Endometrium (tissue), 2 donors: ENCODE results near the gene ZNF385B.

Experiments used
- FAIRE-seq: peaks from 2 replicates; lab custom pipeline; 2012; peaks lifted over from hg19 to GRCh38; lab: Jason Lieb, UNC
- donor health status: control.
- donor health status: control.

The ZNF385B gene

DNA sequence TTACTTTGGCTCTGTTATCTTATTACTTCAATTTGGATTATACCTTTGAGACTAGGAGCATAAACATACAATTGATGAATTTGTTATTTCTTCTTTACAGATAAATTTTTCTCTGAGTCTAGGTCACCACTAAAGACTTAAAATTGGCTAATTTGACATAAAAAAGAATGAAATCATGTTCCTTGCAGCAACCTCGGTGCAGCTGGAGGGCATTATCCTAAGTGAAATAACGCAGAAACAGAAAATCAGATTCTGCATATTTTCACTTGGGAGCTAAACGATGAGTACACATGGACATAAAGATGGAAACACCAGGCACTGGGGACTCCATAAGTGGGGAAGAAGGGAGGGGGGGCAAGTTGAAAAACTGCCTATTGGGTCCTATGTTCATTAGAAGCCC lies 424.0 kb downstream of the ZNF385B start:
- no peak for FAIRE-seq

GRCh38 chr2:179435566-179435965 lies 425.8 kb downstream of the ZNF385B start:
- FAIRE-seq: no peak

GRCh38 chr2:179435000-179435399 lies 426.4 kb downstream of the ZNF385B start:
- no peak for FAIRE-seq

DNA sequence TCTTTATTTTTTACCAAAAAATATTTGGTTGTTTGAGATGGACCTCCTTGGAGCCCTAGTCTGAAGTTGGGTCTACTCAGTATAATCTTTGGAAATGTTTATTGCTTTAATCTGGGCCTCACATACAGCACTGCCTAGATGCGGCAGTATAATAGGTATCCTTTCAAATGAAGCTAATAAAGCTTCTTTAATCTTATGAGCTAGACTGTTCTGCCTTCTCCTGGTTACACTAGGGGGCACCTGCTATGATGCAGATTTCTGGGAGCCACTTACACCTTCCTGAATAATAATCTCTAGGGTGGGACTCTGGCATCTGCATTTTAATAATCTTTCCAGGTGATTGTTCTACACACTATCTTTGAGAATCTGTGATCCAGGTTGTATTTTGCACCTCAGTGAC lies 427.1 kb downstream of the ZNF385B start:
- no peak for FAIRE-seq

DNA sequence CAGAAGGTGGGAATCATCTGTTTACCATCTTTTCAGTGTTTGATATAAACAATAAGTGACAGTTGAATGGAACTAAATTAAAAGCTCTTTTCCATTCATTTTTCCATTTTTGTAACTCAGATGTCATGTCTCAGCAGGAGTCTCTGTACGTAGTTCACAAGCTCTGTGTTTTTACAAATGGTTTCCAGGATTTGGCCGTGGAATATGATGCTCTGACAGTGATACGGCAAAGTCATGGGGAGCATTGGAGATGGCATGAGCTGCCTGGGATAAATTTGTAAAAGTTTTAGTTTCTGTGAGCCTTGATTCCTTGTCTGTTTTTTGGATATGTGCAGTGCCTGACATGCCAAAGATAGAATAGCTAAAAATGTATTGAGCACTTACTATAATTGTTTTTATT lies 428.7 kb downstream of the ZNF385B start:
- FAIRE-seq: no peak

- FAIRE-seq: no peak
Observed at GRCh38 chr2:179429597-179429996, 431.8 kb downstream of the ZNF385B start.

GRCh38 chr2:179429060-179429471 lies 432.3 kb downstream of the ZNF385B start:
- no peak for FAIRE-seq

DNA sequence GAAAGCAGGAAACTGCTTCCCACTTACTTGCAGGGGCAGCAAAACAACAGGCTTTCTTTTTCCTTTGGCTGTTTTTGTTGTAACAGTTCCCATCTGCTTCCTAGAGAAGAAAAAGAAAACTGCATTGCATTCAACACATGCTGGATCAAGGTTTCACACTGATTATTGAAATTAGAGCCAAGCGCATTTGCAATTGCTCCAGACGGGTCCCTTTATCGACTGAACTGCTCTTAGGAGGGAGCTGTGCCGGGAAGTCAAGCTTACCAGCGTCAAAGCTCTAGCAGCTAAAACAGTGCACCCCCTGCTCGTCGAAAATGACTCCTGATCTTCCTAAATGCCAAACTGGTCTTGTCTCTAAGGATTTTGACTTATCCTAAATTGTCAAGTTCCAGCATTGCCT lies 432.8 kb downstream of the ZNF385B start:
- FAIRE-seq: no peak

DNA sequence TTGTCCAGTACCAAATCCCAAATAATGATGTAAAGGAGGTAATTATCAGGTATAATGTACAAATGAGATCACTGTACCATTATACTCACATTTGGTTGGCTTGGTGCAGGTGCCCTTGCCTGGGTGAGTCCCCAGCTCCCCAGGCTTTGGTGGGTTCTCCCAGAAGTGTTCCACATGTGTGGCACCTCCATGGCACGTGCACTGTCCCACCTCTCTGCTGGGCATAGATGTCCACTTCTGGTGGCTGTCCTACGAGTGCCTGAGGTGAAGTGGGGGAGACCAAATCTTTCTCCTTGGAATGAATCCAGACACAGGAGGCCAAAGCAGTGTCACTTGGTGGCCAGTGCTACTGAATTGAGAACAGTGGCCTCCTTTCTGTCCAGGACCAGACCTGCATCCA lies 434.3 kb downstream of the ZNF385B start:
- no peak for FAIRE-seq

DNA sequence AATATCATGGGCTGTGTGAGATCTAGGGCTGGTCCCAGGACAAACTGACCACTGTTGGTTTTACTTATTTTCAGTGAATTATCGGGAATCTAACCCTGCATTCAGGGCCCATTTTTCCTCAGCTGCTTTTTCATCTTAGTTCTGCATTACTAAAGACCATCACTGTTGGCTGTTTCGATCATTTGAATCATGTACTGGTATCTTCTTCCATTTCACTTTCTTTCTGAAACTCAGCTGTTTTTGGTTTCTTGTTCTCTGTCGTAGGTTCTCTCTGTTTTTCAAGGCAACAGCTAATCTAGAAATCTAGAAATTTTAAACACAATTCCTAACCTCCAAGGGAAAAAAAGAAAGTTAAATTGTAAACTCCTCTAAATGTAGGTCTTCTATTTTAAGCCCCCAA lies 436.8 kb downstream of the ZNF385B start:
- no peak for FAIRE-seq

- peak; percentile 88 for FAIRE-seq
Observed at GRCh38 chr2:179422037-179422643, 439.3 kb downstream of the ZNF385B start.

- no peak for FAIRE-seq
Observed at GRCh38 chr2:179417436-179417949, 443.9 kb downstream of the ZNF385B start.

GRCh38 chr2:179412112-179412511 lies 449.3 kb downstream of the ZNF385B start:
- FAIRE-seq: no peak

- no peak for FAIRE-seq
Observed at GRCh38 chr2:179410552-179411356, 450.7 kb downstream of the ZNF385B start.

DNA sequence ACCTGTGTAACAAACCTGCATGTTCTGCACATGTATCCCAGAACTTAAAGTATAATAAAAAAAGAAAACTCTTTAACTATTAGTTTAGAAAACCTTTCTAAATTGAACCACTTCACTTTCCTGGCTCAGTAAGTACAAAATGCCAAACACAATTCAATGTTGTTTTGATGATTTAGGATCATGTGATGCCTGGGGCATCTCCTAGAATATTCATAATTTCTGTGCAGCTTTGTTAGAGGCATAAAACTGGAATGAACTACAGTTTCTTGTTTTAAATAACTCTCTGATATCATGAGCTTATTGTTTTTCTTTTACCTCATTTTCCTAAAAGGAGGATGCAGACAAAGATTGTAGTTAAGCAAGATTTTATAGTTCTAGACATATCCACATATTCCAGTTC lies 457.8 kb downstream of the ZNF385B start:
- no peak for FAIRE-seq

DNA sequence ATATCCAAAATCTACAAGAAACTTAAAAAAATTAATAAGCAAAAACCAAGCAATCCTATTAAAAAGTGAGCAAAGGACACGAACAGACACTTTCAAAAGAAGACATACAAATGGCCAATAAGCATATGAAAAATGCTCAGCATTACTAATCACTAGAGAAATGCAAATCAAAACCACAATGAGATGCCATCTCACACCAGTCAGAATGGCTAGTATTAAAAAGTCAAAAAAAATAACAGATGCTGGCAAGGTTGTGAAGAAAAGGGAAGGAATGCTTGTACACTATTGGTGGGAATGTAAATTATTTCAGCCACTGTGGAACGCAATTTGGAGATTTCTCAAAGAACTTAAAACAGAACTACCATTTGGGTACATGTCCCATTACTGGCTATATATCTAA lies 467.9 kb downstream of the ZNF385B start:
- no peak for FAIRE-seq
